Body of pancreas (tissue), 4 donors: Measurements from ENCODE around the gene SH3BP4. TPM values are rescaled to one million over a fixed set of nuclear protein-coding genes. Genes with fewer than 3 reads are reported as not detected.

Experiments
- ATAC-seq: fragments of 150-250 bp; one replicate; pipeline ENCODE4 v1.9.1; 2016
- DNase-seq, 4 donors: peaks; one replicate each; pipeline ENCODE4 v3.0.0-alpha.2; 2019
- H3K27ac ChIP-seq, 4 donors: fragments of 200-600 bp; sonication (generic); 1 replicate in 3 of 4; 2 replicates in 1 of 4; pipeline versions ENCODE4 v1.5.1 to v1.6.1; 2016 to 2019; ENCODE audit warnings: mild to moderate bottlenecking in 1 of 4, mixed read lengths in 1 of 4, moderate library complexity in 1 of 4
- H3K27me3 ChIP-seq, 2 donors: fragments of 200-600 bp; sonication (generic); one replicate each; pipeline ENCODE4 v1.6.0; 2016; ENCODE audit warnings: mild to moderate bottlenecking in 1 of 2
- H3K36me3 ChIP-seq, 2 donors: fragments of 200-600 bp; sonication (generic); replicated peaks in 1 of 2; 2 replicates each; pipeline ENCODE4 v1.5.1; 2016; ENCODE audit warnings: low read depth in 2 of 2; ENCODE audit not compliant: insufficient read depth in 1 of 2
- H3K4me1 ChIP-seq: fragments of 200-600 bp; sonication (generic); one replicate; pipeline ENCODE4 v1.6.0; 2016
- H3K4me3 ChIP-seq, 2 donors: fragments of 200-600 bp; sonication (generic); 1 replicate in 1 of 2; 2 replicates in 1 of 2; pipeline ENCODE4 v1.5.1; 2016 to 2019
- H3K9me3 ChIP-seq, 3 donors: fragments of 200-600 bp; sonication (generic); 1 replicate in 2 of 3; 2 replicates in 1 of 3; pipeline ENCODE4 v1.5.1; 2016
- CTCF ChIP-seq, 7 experiments: fragments of 450-650 bp in 4 of 7; fragments of 200-600 bp in 3 of 7; sonication (generic) in 3 of 7; IDR thresholded peaks; one replicate each; pipeline ENCODE4 v1.5.1; 2016 to 2019; ENCODE audit warnings: antibody characterized with exemption in 7 of 7
- POLR2A ChIP-seq, 3 donors: fragments of 450-650 bp; IDR thresholded peaks; one replicate each; pipeline ENCODE4 v1.6.1; 2016; ENCODE audit warnings: antibody characterized with exemption in 3 of 3, mild to moderate bottlenecking in 2 of 3
- WGBS, 2 donors: methylation state at CpG; one replicate each; pipeline ENCODE4 v1.1.5; 2017; 5-methylcytosine and 5-hydroxymethylcytosine counted together
- intact Hi-C: fragments of 100-400 bp; cut with DNase I; formaldehyde crosslinking; loops from one replicate; pipeline ENCODE4 v1.15.1; 2023
- total RNA-seq, 2 donors: library from RNA; depleted of rRNA; stranded (reverse); fragments of >200 nt; gene quantifications; one replicate each; pipeline ENCODE4 v1.1.0, GENCODE V29; 2016

The SH3BP4 gene
- total RNA-seq, 2 donors from 2014 or later: 62.6 to 71.9 TPM

GRCh38 chr2:235037604-235038166, 85.9 kb downstream of the SH3BP4 start:
- ATAC-seq: no peak
- Histone ChIP-seq H3K4me1 (no peaks in the 10 kb centered on the region), H3K9me3 (no peaks in the 10 kb centered on the region), H3K27ac (no peak overlapping the region), H3K36me3 (peaks cover 19 to 20% of the 10 kb centered on the region in 2 donors), H3K4me3 (no peak overlapping the region), H3K27me3 (no peaks in the 10 kb centered on the region)
- 80 to 83% methylated on average over 8 of the region's 8 CpGs for WGBS, 2 donors
- TF ChIP-seq POLR2A (IDR thresholded peaks at IDR 0.05): no peak
- DNase-seq: no peak
- intact Hi-C loops: loop anchor here (10.0 kb wide), 1 partner anchor 73 kb away; no protein-coding TSS in a partner anchor

- H3K4me1 ChIP-seq: peaks cover 28% of the 10 kb centered on the region
- no peak overlapping the region for H3K4me3 ChIP-seq
- TF ChIP-seq CTCF (IDR thresholded peaks at IDR 0.05) (no peak), POLR2A (IDR thresholded peaks at IDR 0.05) (no peak)
- WGBS, 2 donors: 89 to 91% methylated on average over 17 to 31 of the region's 31 CpGs
- intact Hi-C loops: no loop called here
- H3K9me3 ChIP-seq: no peaks in the 10 kb centered on the region
- no peak overlapping the region for H3K27ac ChIP-seq
- DNase-seq (no peak), ATAC-seq (no peak)
- no peaks in the 10 kb centered on the region for H3K27me3 ChIP-seq
- H3K36me3 ChIP-seq: peaks cover 21 to 23% of the 10 kb centered on the region in 2 donors
These were observed 89.6 kb downstream of the SH3BP4 start for GRCh38 chr2:235041221-235041917.

GRCh38 chr2:235041918-235042575, 90.2 kb downstream of the SH3BP4 start:
- Histone ChIP-seq H3K27ac (no peak overlapping the region), H3K9me3 (no peaks in the 10 kb centered on the region), H3K36me3 (peaks cover 21 to 23% of the 10 kb centered on the region in 2 donors), H3K4me3 (no peak overlapping the region), H3K4me1 (peaks cover 35% of the 10 kb centered on the region), H3K27me3 (no peaks in the 10 kb centered on the region)
- no peak for ATAC-seq
- 88 to 92% methylated on average over 21 to 25 of the region's 25 CpGs for WGBS, 2 donors
- no peak for DNase-seq
- TF ChIP-seq POLR2A (IDR thresholded peaks at IDR 0.05): no peak
- no peak for TF ChIP-seq CTCF (IDR thresholded peaks at IDR 0.05)
- intact Hi-C loops: no loop called here

- intact Hi-C loops: no loop called here
- WGBS, 2 donors: 92 to 96% methylated on average over 23 to 43 of the region's 49 CpGs
- no peaks in the 10 kb centered on the region for H3K27me3 ChIP-seq
- DNase-seq: peak in 1 of 4 donors; percentile 12
- no peak overlapping the region for H3K4me3 ChIP-seq
- ATAC-seq: no peak
- H3K9me3 ChIP-seq: no peaks in the 10 kb centered on the region
- H3K36me3 ChIP-seq: peaks cover 21 to 23% of the 10 kb centered on the region in 2 donors
- peaks cover 43% of the 10 kb centered on the region for H3K4me1 ChIP-seq
- no peak for TF ChIP-seq POLR2A (IDR thresholded peaks at IDR 0.05)
- no peak for TF ChIP-seq CTCF (IDR thresholded peaks at IDR 0.05)
- no peak overlapping the region for H3K27ac ChIP-seq
These were observed 91.0 kb downstream of the SH3BP4 start for GRCh38 chr2:235042576-235043515.
